ENCODE measurements around the gene PPP2R2B. TPM values are rescaled to one million over a fixed set of nuclear protein-coding genes. Genes with fewer than 3 reads are reported as not detected.

The PPP2R2B gene
- total and polyA plus RNA-seq, 2 donors (not counting 3 experiments of a cell fraction or from before 2014, with no cell fraction given): not detected

GRCh38 chr5:146877178-146877681 lies 1.3 kb downstream of the PPP2R2B start:
- no peak overlapping the region for H3K27ac ChIP-seq (ENCODE audit: insufficient read depth, low read depth, low read length)
- peaks cover 28 to 40% of the 10 kb centered on the region in 2 experiments for H3K27me3 ChIP-seq (ENCODE audit: control insufficient read depth in 2 of 2, insufficient read depth in 2 of 2, low read length in 2 of 2)
- no peak overlapping the region for H3K4me3 ChIP-seq (replicated peaks in 1 of 3; ENCODE audit: insufficient read depth in 1 of 3, low read depth in 1 of 3, low read length in 3 of 3)
- DNase-seq (ENCODE audit: low read depth, low spot score) (no peak), FAIRE-seq (no peak)
- H3K9me3 ChIP-seq (replicated peaks; ENCODE audit: control insufficient read depth, insufficient read depth, low read length): no peaks in the 10 kb centered on the region
- BruUV-seq (replicated peaks): no TSS peak
- dilution Hi-C loops (cut with MboI; ENCODE audit: extremely low pct_ligation_motif_present, low sequenced_read_pairs): no loop called here
- no peaks in the 10 kb centered on the region for H3K9me1 ChIP-seq (replicated peaks; ENCODE audit: control insufficient read depth, extremely low read depth, insufficient read depth, low read length)
- ChIA-PET POLR2A (no interaction called here), CTCF (no interaction called here)
- TF ChIP-seq MYC (IDR thresholded peaks at IDR 0.05; ENCODE audit: low read depth, low read length) (no peak), JUN (IDR thresholded peaks at IDR 0.05; ENCODE audit: borderline replicate concordance, insufficient read depth, insufficient read length, low read depth) (no peak), FOS (IDR thresholded peaks at IDR 0.05; ENCODE audit: borderline replicate concordance, insufficient read depth, low read length) (no peak), POLR2AphosphoS5 (IDR thresholded peaks at IDR 0.05; ENCODE audit: insufficient read depth, low read depth, low read length) (no peak), MAX (IDR thresholded peaks at IDR 0.05; ENCODE audit: insufficient read depth, insufficient read length) (no peak), POLR2A (IDR thresholded peaks at IDR 0.05; ENCODE audit: low read depth, low read length) (no peak), CTCF (IDR thresholded peaks at IDR 0.05; ENCODE audit: extremely low read depth in 1 of 2, insufficient read depth in 1 of 2, low read depth in 1 of 2, low read length in 2 of 2) (no peak), EZH2 (IDR thresholded peaks at IDR 0.05; ENCODE audit: borderline replicate concordance, low read depth, low read length, severe bottlenecking) (no peak), GATA2 (IDR thresholded peaks at IDR 0.05; ENCODE audit: insufficient read depth, insufficient read length, low read depth, low read length) (no peak)
- H4K20me1 ChIP-seq (replicated peaks; ENCODE audit: control insufficient read depth, extremely low read depth, insufficient read depth, low read length): no peaks in the 10 kb centered on the region
- intact Hi-C loops (cut with micrococcal nuclease): no loop called here
- no peaks in the 10 kb centered on the region for H3K36me3 ChIP-seq (ENCODE audit: control insufficient read depth in 2 of 2, extremely low read depth in 1 of 2, insufficient read depth in 2 of 2, low read length in 2 of 2)
- H3K9ac ChIP-seq (replicated peaks; ENCODE audit: extremely low read depth, insufficient read depth, low read length): no peak overlapping the region
- H2AFZ ChIP-seq (ENCODE audit: low read depth, low read length): no peak overlapping the region
- H3K4me1 ChIP-seq (ENCODE audit: control insufficient read depth, extremely low read depth, insufficient read depth, low read length): no peaks in the 10 kb centered on the region
- no peaks in the 10 kb centered on the region for H3K79me2 ChIP-seq (ENCODE audit: control insufficient read depth, insufficient read depth, low read length)
- no peak overlapping the region for H3K4me2 ChIP-seq (ENCODE audit: insufficient read depth, low read length)
